SIG-M5 (cell line): ENCODE measurements around the gene ZNF717.
"Not testable (repeated sequence)": the region's sequence is repeated elsewhere in the genome, so short reads cannot be mapped to it uniquely, and the experiment has no call there.

Source experiments
- DNase-seq: peaks from one replicate; lab custom pipeline; 2025; lab: John Stamatoyannopoulos, UW

The ZNF717 gene

DNA sequence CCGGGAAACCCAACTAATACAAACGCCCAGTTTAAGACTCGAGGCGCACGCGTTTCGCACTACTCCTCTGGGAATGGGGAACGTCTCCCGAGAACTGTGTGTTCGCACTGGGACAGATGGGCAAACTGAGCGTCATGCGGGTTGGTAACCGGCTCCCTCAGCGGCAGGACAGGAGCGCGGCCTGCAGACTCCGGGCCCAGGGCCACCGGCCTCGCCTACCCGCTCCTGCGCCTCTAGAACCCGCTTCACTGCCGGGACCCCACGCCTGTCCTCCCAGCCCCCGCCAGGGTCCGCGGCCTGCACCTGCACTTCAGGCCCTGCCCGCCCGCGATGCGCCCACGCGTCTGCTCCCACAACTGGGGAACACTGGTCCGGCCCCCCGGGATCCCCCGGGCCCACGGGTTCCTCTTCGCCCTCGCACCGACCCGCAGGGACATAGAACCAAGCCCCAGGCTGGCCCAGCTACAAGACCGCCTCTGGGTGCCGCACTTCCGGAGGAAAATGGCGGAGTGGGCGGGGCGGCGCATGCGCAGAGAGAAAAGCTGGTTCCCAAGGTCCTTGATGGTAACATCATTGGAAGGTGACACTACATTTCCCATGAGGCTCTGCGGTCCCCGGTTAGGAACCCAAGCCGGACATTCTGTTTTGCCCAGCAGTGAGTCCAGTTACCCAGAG, at the start of gene ZNF717:
Gene ZNF717, minus strand, starts transcription at position 469 of the 675 bp plus-strand sequence. CDS start 2,187 bp downstream, outside the sequence.
- DNase-seq = not testable (repeated sequence)

DNA sequence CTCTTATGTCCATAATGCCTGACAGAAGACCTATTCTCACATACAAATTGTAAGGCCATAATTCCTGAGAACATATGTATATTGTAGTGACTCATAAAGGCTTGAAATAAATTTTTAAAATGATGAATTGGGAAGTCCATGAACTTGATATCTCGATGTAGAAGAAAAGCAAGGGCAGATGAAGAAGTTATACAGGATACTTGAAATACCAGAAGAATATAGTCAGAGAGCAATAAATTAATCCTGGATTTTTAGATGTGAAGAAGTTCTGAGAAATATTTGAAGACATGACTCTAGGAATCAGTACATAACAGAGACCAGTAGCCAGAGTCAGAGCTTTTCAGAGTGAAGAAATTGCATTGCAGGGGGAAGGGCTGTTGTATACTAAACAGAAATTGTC, 45.7 kb upstream of the ZNF717 start:
- not testable (repeated sequence) for DNase-seq

DNA sequence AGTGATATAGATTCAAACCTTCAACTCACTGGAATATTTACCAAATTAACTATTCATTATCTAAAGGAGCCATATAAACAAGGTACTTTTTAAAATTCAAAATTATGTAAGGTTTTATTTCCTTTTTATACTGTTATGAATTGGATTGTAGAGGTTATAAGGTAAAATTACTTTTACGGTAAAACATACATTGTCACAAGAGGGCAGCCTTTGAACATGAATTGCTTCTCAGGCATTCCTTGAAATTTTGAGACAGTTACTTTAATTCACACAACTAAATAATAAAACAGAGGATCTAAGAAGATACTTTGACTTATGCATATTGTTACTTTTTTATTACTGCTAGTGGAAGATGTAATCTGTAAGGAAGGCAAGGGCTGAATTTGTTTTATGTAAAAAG, 32.7 kb upstream of the ZNF717 start:
- not testable (repeated sequence) for DNase-seq

GRCh38 chr3:75816287-75817180, 31.2 kb upstream of the ZNF717 start:
- DNase-seq = not testable (repeated sequence)

GRCh38 chr3:75814797-75815196, 29.4 kb upstream of the ZNF717 start:
- DNase-seq = no peak

DNA sequence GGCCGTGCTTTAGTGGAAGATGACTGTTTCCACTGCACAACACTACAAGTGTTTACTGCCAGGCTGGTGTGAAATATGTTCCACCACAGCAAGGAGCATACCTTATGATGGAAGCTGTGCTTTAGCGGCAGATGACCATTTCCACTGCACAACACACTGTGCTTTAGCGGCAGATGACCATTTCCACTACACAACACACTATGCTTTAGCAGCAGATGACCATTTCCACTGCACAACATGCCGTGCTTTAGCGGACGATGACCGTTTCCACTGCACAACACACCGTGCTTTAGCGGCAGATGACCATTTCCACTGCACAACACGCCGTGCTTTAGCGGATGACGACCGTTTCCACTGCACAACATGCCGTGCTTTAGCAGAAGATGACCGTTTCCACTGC, 2.8 kb downstream of the ZNF717 start:
- DNase-seq = no peak

GRCh38 chr3:75781079-75781745, 4.1 kb downstream of the ZNF717 start:
- DNase-seq = no peak

- DNase-seq = not testable (repeated sequence)
Observed at GRCh38 chr3:75777742-75778141, 7.6 kb downstream of the ZNF717 start.

DNA sequence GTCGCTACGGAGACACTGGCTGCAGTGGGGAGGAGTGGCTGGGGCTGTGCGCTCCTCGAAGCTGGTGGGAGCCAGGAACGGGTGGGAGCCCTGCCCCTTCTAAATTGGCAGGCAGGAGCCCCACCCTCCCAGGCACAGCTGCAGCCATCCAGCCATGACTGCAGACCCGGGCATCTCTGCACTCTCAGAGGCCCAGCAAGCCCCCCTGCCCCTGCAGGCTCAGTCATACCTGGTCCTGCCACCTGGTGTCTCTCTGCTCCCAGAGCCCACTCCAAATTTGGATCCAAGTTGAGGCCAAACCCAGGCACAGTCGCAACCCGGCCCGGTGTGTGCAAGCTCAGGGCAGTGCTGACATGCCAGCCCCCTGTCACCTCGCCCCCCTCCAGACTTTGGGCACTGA, 13.7 kb downstream of the ZNF717 start:
- DNase-seq = not testable (repeated sequence)

DNA sequence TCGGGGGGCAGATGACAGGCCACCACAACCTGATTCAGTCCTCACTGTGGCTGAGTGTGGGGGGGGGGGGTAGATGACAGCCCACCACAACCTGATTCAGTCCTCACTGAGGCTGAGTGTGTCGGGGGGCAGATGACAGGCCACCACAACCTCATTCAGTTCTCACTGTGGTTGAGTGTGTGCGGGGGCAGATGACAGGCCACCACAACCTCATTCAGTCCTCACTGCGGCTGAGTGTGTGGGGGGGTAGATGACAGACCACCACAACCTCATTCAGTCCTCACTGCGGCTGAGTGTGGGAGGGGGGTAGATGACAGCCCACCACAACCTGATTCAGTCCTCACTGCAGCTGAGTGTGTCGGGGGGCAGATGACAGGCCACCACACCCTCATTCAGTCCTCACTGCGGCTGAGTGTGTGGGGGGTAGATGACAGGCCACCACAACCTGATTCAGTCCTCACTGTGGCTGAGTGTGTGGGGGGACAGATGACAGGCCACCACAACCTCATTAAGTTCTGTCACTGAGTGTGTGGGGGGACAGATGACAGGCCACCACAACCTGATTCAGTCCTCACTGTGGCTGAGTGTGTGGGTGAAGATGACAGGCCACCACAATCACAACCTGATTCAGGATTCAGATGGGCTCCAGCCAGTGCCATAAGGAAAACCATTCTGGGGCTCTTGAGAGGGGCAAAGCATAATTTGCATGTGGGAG, 16.9 kb downstream of the ZNF717 start:
- DNase-seq = no peak

DNA sequence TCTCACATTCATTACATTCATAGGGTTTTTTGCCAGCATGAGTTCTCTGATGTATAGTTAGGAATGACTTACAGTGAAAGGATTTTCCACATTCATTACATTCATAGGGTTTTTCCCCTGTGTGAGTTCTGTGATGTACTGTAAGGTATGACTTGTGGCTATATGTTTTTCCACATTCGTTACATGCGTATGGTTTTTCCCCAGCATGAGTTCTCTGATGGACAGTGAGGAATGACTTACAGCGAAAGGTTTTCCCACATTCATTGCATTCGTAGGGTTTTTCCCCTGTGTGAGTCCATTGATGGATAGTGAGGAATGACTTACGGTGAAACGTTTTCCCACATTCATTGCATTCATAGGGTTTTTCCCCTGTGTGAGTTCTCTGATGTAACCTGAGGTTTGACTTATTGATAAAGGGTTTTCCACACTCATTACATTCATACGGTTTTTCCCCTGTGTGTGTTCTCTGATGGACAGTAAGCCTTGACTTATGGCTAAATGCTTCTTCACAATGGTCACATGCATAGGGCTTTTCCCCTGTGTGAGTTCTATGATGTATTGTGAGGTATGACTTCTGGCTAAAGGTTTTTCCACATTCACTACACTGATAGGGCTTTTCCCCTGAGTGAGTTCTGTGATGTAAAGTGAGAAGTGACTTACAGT, 47.4 kb downstream of the ZNF717 start:
- no peak for DNase-seq

GRCh38 chr3:75727985-75728384, 57.4 kb downstream of the ZNF717 start:
- no peak for DNase-seq

DNA sequence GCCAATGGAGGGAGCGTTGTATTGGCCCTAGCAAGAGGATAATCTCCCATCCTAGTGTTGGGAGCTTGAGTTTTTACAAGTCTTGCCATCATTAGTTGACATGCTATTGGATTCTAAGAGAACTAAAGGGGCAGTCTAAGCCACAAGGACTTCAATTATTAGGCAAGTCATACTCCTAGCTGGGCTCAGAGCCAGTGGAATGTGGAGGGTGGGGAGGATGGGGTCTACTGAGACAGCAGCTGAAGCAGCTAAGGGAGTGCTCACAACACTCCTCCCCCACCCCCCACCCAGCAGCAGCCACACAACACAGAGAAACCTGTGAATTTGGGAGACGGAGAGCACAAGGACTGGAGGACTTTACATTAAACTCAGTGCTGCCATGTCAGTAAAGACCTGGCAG, 93.3 kb downstream of the ZNF717 start:
- no peak for DNase-seq

DNA sequence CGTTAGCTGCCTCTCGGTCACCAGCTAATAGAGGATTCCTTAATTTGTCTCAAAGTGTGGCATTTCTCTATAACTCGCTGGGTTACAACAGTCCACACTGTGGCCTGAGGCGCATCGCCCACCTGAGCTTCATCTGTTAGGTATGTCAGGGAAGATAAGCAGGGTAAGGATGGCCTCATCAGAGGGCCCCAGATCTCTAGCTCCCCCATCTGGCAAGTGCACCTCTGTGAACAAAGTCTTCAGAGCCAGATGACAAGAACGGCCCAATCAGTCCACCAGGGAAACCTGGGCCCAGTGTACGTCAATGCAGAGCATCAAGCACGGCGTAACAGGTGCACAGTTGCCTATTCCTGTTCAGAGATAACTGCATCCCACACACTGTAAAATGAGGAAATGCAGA, 98.0 kb downstream of the ZNF717 start:
- DNase-seq = no peak
